Measurements from ENCODE around the gene HPCAL4.

DNA sequence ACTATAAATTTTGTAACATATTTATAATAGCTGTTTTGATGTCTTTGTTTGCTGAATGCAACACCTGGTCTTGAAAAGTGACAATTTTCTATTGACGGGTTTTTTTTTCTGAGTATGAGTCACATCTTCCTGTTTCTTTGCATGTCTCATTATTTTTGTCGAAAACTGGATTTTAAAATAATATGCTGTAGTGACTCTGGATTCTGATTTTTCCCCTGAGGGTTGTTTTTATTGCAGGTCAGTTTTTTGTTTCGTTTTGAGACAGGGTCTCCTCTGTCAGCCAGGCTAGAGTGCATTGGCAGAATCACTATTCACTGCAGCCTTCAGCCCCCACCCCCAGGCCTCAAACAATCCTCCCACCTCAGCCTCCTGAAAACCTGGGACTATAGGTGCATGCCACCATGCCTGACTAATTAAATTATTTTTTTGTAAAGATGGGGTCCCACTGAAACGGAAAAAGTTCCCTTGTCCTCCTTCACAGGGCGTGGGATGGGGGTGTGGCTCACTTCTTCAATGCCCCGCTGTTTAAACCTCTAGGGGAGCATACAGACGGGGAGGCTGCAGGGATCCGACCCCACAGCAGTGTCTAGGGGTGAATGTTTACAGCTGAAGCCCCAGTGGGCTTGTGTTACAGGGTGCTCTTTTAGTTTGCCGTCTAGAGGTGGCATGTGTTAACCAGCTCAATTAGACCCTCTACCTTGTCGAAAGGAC is 36.1 kb upstream of the HPCAL4 start:
- TF ChIP-seq NR2F6 (CRISPR knock-in tag; IDR thresholded peaks at IDR 0.05): no peak
- TF ChIP-seq CTCF (IDR thresholded peaks at IDR 0.05 in 2 of 3, conservative IDR thresholded peaks at IDR 0.05 in 1 of 3; ENCODE audit: insufficient read depth in 2 of 3, low read depth in 1 of 3, low read length in 3 of 3): no peak
- TF ChIP-seq KLF13 (tag; IDR thresholded peaks at IDR 0.05; ENCODE audit: borderline replicate concordance, low read depth): no peak
- no peak for TF ChIP-seq KLF16 (IDR thresholded peaks at IDR 0.05)
